DMS79 treated with DMSO at 0.1 percent for 48 hours (cell line): ENCODE results near the gene CA14.
"Not testable (repeated sequence)": the region's sequence is repeated elsewhere in the genome, so short reads cannot be mapped to it uniquely, and the experiment has no call there.

Source experiments
- DNase-seq: peaks from one replicate; lab custom pipeline; 2025; lab: John Stamatoyannopoulos, UW

CA14 gene

GRCh38 chr1:150281758-150282557 lies 24.4 kb downstream of the CA14 start, which contains the start of gene CIART:
Gene CIART, plus strand, starts transcription at chr1:150282554. Its CDS starts 714 bp downstream, at chr1:150283268.
- DNase-seq: peak; percentile 98

GRCh38 chr1:150282558-150282958 lies 25.0 kb downstream of the CA14 start:
- DNase-seq: no peak

GRCh38 chr1:150283260-150283659 lies 25.7 kb downstream of the CA14 start:
- no peak for DNase-seq

- no peak for DNase-seq
Measured at GRCh38 chr1:150288382-150288781, 30.8 kb downstream of the CA14 start.

- DNase-seq: no peak
Measured at GRCh38 chr1:150288822-150289221, 31.2 kb downstream of the CA14 start.

GRCh38 chr1:150293433-150294253 lies 36.1 kb downstream of the CA14 start, which contains the start of gene MRPS21:
Gene MRPS21, plus strand, starts transcription at chr1:150293861. Its CDS starts 506 bp downstream, at chr1:150294367.
- peak; percentile 92 for DNase-seq

GRCh38 chr1:150295476-150295875 lies 37.9 kb downstream of the CA14 start:
- DNase-seq: no peak

GRCh38 chr1:150299716-150300115 lies 42.1 kb downstream of the CA14 start:
- DNase-seq: no peak

- DNase-seq: no peak
Measured at GRCh38 chr1:150302338-150302737, 44.8 kb downstream of the CA14 start.

GRCh38 chr1:150302902-150303301 lies 45.3 kb downstream of the CA14 start:
- DNase-seq: no peak

GRCh38 chr1:150308585-150308984 lies 51.0 kb downstream of the CA14 start:
- DNase-seq: not testable (repeated sequence)

GRCh38 chr1:150309758-150310508 lies 52.4 kb downstream of the CA14 start:
- DNase-seq: peak; percentile 53

GRCh38 chr1:150311762-150312161 lies 54.2 kb downstream of the CA14 start:
- DNase-seq: no peak
